RCC 7860 (cell line): ENCODE results near the gene UTRN.
A peak's percentile ranks its signal among the peaks of the same experiment; 100 is the strongest.

Experiments
- DNase-seq: peaks from one replicate; pipeline ENCODE4 v3.0.0-alpha.2; 2015; ENCODE audit warnings: low spot score
- FAIRE-seq: peaks from 2 replicates; lab custom pipeline; 2012; peaks lifted over from hg19 to GRCh38; lab: Jason Lieb, UNC

The UTRN gene

GRCh38 chr6:144307880-144308279 is 22.7 kb downstream of the UTRN start:
- FAIRE-seq (no peak), DNase-seq (no peak)

- no peak for FAIRE-seq
- no peak for DNase-seq
Observed at GRCh38 chr6:144310765-144311164, 25.6 kb downstream of the UTRN start.

DNA sequence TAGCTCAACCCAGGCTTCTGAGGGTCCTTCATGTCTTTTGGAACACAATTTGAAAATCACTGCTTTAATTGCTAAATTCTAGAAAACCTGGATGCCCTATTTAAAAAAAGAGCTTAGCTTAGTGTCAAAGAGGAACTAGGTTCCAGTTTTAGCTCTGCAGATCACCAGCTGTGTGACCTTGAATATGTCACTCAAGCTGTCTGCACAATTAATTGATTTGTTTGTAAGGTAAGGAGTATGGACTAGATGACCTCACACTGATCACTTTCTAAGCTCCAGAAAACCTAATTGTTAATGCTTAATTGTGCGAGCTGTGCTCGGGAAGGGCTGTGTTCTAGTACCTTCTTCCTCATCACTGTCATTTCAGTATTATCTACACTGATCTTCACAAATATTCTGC is 26.2 kb downstream of the UTRN start:
- DNase-seq (no peak), FAIRE-seq (no peak)

- DNase-seq: no peak
- FAIRE-seq: no peak
Observed at GRCh38 chr6:144314003-144314485, 28.9 kb downstream of the UTRN start.

- FAIRE-seq: no peak
- no peak for DNase-seq
Observed at GRCh38 chr6:144314562-144314961, 29.4 kb downstream of the UTRN start.

DNA sequence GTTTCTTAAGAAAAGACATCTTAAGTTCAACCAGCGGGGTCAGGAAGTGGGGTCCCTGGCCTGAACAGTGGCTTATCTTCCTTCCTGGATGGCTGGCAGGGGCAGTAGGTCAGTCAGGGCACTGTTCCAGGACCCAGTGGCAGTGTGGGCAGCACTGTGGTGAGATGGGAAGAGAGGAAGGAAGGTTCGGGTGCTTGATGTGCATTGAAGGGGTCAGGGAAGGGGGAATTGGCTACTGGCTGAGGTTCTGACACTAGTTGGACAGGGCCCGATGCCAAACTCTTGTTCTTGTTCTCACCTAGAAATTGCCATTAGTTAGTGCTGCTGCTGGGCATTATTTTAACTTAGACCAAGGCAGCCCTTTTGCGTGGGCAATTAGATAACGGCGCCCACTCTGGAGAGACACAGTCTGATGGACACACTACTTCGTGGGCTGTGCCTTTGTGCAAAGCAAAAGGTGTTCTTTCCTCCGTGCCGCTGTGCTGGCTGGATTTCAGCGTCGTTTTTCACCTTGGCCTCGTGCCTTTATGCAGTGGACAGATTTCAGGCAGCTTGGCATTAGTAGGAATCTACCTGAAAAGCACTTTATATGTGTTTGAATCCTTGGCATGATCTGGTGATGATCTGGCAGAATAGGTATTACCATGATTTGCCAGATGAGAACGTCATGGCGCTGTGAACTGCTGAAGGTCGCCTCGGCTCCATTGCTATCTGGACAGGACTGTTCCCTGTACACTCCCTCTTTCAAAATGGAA is 30.3 kb downstream of the UTRN start:
- DNase-seq (no peak), FAIRE-seq (peak; percentile 63)

- FAIRE-seq: peak; percentile 76
Observed at GRCh38 chr6:144315981-144316861, 31.1 kb downstream of the UTRN start.

GRCh38 chr6:144316862-144317195 is 31.7 kb downstream of the UTRN start:
- DNase-seq: no peak
- FAIRE-seq: no peak

More at GRCh38 chr6:144315981-144316861, 31.1 kb downstream of the UTRN start:
- no peak for DNase-seq

- no peak for FAIRE-seq
Observed at GRCh38 chr6:144317736-144318135, 32.6 kb downstream of the UTRN start.

GRCh38 chr6:144319211-144319610 is 34.1 kb downstream of the UTRN start:
- DNase-seq (no peak), FAIRE-seq (no peak)

More at GRCh38 chr6:144317736-144318135, 32.6 kb downstream of the UTRN start:
- DNase-seq: no peak

GRCh38 chr6:144320741-144321140 is 35.6 kb downstream of the UTRN start:
- FAIRE-seq (no peak), DNase-seq (no peak)

DNA sequence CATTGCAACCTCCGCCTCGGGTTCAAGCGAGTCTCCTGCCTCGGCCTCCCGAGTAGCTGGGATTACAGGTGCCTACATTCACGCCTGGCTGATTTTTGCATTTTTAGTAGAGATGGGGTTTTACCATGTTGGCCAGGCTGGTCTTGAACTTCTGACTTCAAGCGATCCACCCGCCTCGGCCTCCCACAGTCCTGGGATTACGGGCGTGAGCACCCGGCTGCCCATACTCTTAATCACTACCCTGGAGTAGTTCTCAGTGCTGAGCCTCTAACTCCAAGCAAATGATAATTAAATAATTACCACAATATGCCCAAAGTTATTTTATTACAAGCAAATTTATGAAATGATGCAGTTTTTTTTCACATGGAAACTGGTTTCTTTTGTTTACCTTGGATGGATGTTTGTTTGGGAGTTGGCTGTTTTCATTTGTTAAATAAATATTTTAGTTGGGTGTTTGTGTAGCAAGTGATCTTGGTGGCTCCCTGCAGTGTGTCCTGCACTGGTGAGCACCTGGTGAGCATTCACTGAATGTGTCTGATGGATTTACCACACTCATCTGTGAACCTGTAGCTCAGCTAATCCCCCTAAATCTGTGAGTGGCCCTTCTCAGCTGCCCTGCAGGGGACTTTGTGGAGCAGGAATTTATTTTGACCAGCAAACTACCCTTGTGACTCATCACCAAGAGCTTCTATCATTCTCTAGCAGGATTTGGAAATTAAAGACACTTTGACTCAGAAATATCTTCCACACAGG is 36.9 kb downstream of the UTRN start:
- DNase-seq (no peak), FAIRE-seq (no peak)

DNA sequence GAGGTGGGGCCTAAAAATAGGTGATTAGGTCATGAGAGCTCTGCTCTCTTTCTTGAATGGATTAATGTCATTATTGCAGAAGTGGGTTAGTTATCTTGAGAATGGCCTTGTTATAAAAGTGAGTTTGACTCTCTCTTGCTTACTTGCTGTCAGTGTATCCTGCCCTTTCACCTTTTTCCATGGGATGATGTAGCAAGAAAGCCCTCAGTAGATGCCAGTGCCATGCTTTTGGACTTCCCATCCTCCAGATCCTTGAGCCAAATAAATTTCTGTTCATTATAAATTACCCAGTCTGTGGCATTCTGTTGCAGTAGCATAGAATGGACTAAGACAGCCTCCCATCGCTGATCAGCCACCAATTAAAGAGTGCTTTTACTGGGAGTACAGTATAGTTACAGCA is 40.1 kb downstream of the UTRN start:
- no peak for FAIRE-seq
- DNase-seq: no peak

GRCh38 chr6:144326393-144326792 is 41.3 kb downstream of the UTRN start:
- FAIRE-seq: no peak

DNA sequence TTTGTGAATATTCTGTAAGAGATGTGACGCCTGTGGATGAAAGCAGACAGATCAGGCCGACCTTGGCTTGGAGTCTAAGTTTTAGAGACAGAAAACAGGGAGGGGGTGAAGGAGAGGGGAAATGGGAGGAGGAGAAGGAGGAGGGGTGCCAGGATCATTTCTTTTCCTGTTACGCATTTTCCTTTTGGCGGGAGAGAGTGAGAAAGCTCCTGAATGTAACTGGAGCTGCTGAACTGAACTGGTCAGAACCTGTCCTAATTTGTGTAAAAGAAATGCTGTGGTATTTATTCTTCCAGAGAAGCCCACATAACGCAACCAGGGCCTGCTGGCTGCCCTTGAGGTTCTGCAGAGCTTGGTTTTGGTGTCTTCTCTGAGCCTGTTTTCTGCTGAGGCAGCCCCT is 41.9 kb downstream of the UTRN start:
- no peak for DNase-seq
- FAIRE-seq: no peak

More at GRCh38 chr6:144326393-144326792, 41.3 kb downstream of the UTRN start:
- DNase-seq: no peak

DNA sequence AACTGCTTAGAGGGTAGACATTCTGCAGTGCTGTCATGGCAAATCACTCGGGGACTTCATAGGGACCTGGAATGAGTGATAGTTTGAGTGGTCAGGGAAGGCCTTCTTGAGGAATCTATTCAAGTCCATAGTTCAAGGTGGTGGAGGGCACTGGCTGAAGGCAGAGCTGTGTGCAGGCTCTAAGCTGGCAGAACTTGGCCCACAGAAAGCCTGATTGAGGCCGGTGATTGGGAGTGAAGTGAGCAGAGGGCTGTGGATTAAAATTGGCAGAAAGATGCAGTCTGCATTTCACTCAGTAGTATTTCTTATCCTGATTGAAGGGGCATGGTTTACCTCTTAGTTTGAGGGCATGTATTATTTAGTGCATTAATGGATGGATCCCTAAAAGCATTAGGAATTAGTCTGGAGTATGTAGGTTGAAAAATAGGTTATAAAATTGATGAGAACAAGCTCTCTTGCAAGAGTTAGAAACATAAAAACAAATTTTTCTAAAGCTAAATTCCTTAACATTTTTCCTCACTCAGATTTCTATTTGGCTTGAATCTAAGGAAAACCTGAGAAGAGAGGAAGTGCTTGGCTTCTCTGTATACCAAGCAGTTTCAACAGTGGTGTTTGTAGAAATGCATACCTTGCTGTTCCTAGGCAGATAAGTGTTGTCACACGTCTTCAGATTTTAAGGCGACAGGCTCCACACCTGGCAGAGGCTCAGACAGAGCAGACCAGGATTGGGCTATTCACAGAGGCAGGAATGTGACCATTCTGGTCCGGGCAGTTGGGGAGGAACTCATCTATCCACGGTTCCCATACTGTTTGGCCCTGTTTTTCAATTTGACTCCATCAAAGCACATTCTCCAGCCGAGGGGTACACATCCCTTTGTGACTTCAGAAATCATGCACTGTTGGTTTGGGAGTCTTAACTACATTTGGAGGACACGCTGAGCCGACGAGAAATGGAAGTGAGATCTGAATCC is 45.2 kb downstream of the UTRN start:
- no peak for DNase-seq

DNA sequence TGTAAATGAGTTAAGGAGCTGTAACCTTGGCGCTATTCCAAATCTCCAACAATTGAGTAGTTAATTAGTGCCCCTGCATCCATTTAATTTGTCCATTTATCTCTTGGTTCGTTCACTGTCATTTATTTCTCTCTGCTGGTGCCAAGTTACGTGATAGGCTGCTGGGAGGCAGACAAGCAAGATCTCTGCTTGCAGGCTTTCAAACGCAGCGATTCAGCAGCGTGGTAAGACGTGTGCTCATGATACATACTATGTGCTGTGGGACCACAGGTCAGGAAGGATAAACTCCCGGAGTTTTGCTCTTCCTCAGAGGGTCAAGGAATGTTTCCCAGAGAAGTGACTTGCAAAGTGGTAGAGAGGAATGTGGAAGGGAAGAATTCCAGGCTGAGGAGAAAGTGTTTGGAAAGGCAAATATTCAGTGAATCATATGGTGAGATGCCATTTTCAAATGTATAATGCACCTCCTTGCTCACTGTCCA is 46.4 kb downstream of the UTRN start:
- FAIRE-seq: no peak

More for the DNA sequence above, 45.2 kb downstream of the UTRN start:
- no peak for FAIRE-seq

DNA sequence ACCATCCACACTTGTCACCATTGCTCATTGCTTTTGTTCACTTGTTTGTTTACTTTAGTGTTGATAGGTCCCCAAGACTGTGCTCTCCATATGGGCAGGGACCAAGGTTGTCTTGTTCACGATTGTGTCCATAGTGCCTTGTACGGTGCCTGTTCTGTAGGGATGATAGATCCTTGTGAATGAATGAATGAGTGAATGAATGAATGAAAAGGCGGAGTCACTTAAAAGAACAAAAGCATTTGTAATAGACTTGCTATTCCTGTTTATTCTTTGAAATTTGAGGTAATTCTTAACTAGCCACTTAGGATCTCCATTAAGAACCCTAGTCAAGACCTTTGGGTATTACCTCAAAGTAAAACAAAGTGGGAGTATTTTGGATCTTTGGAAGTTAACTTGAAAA is 47.0 kb downstream of the UTRN start:
- FAIRE-seq (no peak), DNase-seq (no peak)

More for the DNA sequence above, 46.4 kb downstream of the UTRN start:
- DNase-seq: no peak

GRCh38 chr6:144334150-144334708 is 49.1 kb downstream of the UTRN start:
- no peak for DNase-seq
- FAIRE-seq: no peak
